Stomach (tissue), 4 donors: ENCODE results near the gene LOC101059915.
"Not testable (repeated sequence)": the region's sequence is repeated elsewhere in the genome, so short reads cannot be mapped to it uniquely, and the experiment has no call there.

Source experiments
- POLR2A ChIP-seq, 4 donors: fragments of 450-650 bp; IDR thresholded peaks; one replicate each; pipeline ENCODE4 v1.6.1; 2016; ENCODE audit warnings: antibody characterized with exemption in 4 of 4, control low read depth in 2 of 4, mild to moderate bottlenecking in 1 of 4, moderate library complexity in 1 of 4
- POLR2AphosphoS5 ChIP-seq, 3 donors: sonication (generic); formaldehyde crosslinking; IDR thresholded peaks; one replicate each; pipeline ENCODE4 v1.6.1; 2016; ENCODE audit warnings: antibody characterized with exemption in 3 of 3
- TF ChIP-seq, protein P1 (sequence below), 7 experiments: fragments of 450-650 bp in 4 of 7; fragments of 200-600 bp in 3 of 7; sonication (generic) in 3 of 7; IDR thresholded peaks; one replicate each; pipeline ENCODE4 v1.5.1; 2016 to 2019; ENCODE audit warnings: antibody characterized with exemption in 7 of 7, control low read depth in 2 of 7, mild to moderate bottlenecking in 1 of 7

DNA sequence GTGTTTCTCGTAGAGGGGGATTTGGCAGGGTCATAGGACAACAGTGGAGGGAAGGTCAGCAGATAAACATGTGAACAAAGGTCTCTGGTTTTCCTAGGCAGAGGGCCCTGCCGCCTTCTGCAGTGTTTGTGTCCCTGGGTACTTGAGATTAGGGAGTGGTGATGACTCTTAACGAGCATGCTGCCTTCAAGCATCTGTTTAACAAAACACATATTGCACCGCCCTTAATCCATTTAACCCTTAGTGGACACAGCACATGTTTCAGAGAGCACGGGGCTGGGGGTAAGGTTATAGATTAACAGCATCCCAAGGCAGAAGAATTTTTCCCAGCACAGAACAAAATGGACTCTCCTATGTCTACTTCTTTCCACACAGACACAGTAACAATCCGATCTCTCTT, 22.9 kb upstream of the LOC101059915 start:
- TF ChIP-seq, protein P1, sequence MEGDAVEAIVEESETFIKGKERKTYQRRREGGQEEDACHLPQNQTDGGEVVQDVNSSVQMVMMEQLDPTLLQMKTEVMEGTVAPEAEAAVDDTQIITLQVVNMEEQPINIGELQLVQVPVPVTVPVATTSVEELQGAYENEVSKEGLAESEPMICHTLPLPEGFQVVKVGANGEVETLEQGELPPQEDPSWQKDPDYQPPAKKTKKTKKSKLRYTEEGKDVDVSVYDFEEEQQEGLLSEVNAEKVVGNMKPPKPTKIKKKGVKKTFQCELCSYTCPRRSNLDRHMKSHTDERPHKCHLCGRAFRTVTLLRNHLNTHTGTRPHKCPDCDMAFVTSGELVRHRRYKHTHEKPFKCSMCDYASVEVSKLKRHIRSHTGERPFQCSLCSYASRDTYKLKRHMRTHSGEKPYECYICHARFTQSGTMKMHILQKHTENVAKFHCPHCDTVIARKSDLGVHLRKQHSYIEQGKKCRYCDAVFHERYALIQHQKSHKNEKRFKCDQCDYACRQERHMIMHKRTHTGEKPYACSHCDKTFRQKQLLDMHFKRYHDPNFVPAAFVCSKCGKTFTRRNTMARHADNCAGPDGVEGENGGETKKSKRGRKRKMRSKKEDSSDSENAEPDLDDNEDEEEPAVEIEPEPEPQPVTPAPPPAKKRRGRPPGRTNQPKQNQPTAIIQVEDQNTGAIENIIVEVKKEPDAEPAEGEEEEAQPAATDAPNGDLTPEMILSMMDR (IDR thresholded peaks at IDR 0.05), result not testable (repeated sequence)
- TF ChIP-seq POLR2A, POLR2AphosphoS5 (IDR thresholded peaks at IDR 0.05): not testable (repeated sequence)
